AG04449 (cell line): ENCODE measurements around the gene ANKRD33.

ENCODE experiments used
- CTCF ChIA-PET: fragments of 350-600 bp; formaldehyde crosslinking; extraction: SDS; loops from one replicate; lab custom pipeline; 2021; ENCODE audit warnings: antibody characterized with exemption; lab: Yijun Ruan, JAX
- POLR2A ChIA-PET: fragments of 400-600, 350-600 bp; formaldehyde crosslinking; extraction: SDS; loops from one replicate; lab custom pipeline; 2020; ENCODE audit warnings: antibody characterized with exemption, inconsistent platforms; lab: Yijun Ruan, JAX
- DNase-seq: peaks from one replicate; pipeline ENCODE4 v3.0.0-alpha.2; 2010; ENCODE audit warnings: low read depth, low spot score
- H3K4me3 ChIP-seq: 2 replicates; pipeline ENCODE4 v1.5.1; 2011; ENCODE audit warnings: low read depth, mild to moderate bottlenecking, control low read depth, low read length
- TF ChIP-seq, protein P1 (sequence below): IDR thresholded peaks from one replicate; pipeline ENCODE4 v1.5.1; 2011; ENCODE audit warnings: mild to moderate bottlenecking, moderate library complexity, low read length, control low read depth, inconsistent platforms; ENCODE audit not compliant: insufficient read depth; ENCODE audit errors: missing control alignments

ANKRD33 gene

DNA sequence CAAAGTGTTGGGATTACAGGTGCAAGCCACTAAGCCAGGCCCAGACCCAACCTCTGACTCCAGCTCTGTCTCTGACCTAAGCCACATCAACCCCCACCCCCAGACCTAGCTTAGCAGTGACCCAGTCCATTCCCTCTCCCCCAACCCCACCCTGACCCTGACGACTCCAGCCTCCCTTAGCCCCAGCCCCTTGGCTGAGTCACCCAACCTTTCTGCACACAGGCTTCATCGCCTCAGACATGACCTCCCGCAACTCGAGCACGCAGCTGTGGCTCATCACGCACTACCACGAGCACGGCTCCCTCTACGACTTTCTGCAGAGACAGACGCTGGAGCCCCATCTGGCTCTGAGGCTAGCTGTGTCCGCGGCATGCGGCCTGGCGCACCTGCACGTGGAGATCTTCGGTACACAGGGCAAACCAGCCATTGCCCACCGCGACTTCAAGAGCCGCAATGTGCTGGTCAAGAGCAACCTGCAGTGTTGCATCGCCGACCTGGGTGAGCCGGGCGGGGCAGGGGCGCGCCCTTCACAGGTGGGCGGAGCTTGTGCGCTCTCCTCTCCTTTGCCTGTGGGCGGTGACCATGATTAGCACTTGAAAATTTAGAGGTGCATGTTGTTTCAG is 27.2 kb downstream of the ANKRD33 start:
- ChIA-PET CTCF (interaction anchor here (0.9 to 32.5 kb wide), 4 partner anchors 1 to 76 kb away, joined by 3 to 621 read pairs (median 312); partner anchors contain the start of genes ACVRL1 and ANKRD33), POLR2A (no interaction called here)
- TF ChIP-seq, protein P1, sequence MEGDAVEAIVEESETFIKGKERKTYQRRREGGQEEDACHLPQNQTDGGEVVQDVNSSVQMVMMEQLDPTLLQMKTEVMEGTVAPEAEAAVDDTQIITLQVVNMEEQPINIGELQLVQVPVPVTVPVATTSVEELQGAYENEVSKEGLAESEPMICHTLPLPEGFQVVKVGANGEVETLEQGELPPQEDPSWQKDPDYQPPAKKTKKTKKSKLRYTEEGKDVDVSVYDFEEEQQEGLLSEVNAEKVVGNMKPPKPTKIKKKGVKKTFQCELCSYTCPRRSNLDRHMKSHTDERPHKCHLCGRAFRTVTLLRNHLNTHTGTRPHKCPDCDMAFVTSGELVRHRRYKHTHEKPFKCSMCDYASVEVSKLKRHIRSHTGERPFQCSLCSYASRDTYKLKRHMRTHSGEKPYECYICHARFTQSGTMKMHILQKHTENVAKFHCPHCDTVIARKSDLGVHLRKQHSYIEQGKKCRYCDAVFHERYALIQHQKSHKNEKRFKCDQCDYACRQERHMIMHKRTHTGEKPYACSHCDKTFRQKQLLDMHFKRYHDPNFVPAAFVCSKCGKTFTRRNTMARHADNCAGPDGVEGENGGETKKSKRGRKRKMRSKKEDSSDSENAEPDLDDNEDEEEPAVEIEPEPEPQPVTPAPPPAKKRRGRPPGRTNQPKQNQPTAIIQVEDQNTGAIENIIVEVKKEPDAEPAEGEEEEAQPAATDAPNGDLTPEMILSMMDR = no peak
- DNase-seq = no peak
- H3K4me3 ChIP-seq = no peak overlapping the region

DNA sequence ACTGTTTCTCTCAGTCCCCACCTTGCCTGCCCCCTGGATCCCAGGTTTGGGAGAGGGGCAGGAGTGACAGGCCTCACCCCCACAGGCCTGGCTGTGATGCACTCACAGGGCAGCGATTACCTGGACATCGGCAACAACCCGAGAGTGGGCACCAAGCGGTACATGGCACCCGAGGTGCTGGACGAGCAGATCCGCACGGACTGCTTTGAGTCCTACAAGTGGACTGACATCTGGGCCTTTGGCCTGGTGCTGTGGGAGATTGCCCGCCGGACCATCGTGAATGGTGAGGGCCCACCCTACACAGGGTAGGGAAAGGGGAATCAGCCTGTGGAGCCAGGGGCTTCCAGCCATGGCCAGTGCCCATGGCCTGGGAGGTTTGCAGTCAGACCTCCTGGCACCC is 28.0 kb downstream of the ANKRD33 start:
- CTCF ChIA-PET = interaction anchor here (0.9 to 26.8 kb wide), 3 partner anchors 11 to 41 kb away, joined by 3 to 621 read pairs (median 5); partner anchors contain the start of genes ACVRL1 and ANKRD33
- POLR2A ChIA-PET = no interaction called here
- DNase-seq = no peak
- TF ChIP-seq, protein P1 = no peak
- no peak overlapping the region for H3K4me3 ChIP-seq

DNA sequence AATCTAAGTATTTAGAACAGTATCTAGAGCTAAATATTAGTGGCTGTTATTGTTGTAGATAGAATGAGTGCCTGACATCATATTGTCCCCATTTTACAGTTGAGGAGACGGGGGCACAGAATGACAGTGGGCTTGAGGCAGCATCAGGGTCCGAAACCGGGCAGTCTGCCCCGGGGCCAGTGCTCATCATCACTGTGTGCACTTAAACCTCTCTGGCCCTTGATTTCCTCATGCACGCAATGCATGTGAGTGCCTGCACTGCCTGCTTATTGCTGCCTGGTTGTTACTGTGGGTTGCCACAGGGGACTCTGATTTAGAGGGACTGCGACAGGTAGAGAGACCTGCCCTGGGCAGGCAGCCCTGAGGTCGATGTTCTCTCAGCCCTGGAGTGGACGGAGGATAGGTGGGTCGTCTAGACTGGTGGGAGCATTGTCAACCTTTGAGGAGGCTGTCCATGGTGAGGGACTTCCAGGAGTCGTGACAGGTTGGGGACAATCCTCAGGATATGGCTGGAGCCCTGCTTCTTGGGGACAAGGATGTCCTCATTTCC is 29.2 kb downstream of the ANKRD33 start:
- ChIA-PET CTCF (interaction anchor here (0.9 to 26.8 kb wide), 3 partner anchors 9 to 18 kb away, joined by 3 to 621 read pairs (median 5); partner anchors contain the start of genes ACVRL1 and ANKRD33), POLR2A (no interaction called here)
- DNase-seq = no peak
- H3K4me3 ChIP-seq = no peak overlapping the region
- TF ChIP-seq, protein P1 = no peak

DNA sequence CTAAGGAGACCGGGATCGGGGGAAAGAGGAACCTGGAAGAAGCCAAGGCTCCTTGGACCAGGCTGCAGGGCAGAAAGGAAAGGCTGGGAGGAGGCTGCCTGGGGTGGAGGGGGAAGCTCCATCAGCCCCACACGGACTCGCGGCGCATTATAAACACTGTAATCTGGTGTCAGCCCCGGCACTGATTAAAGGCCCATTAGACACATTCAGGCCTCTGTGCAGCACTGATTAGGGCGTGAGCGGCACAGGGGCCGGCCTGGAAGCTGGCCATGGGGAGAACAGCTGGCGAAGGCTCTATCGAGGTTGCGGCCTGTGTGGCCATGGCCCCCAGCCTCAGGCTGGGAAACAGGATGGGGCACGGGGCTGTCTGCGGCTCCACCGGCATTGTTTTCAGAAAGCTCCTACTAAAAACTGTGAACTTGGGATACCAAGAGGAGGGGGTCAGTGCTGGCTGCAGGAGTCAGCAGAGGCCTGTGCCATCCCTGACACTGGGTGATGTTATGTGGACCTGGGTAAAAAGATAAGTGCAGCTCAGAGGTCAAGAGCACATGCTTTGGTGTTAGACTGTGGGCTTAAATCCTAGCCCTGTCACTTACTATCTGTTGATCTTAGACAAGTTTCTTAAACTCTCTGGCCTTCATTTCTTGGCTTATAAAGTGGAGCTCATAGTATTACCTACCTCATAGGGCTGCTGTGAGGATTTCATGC is 30.0 kb downstream of the ANKRD33 start:
- DNase-seq = no peak
- POLR2A ChIA-PET = no interaction called here
- CTCF ChIA-PET = interaction anchor here (1.0 to 26.8 kb wide), 4 partner anchors 9 to 63 kb away, joined by 3 to 621 read pairs (median 6); partner anchors contain the start of genes ACVRL1 and ANKRD33
- no peak overlapping the region for H3K4me3 ChIP-seq
- TF ChIP-seq, protein P1 = no peak

DNA sequence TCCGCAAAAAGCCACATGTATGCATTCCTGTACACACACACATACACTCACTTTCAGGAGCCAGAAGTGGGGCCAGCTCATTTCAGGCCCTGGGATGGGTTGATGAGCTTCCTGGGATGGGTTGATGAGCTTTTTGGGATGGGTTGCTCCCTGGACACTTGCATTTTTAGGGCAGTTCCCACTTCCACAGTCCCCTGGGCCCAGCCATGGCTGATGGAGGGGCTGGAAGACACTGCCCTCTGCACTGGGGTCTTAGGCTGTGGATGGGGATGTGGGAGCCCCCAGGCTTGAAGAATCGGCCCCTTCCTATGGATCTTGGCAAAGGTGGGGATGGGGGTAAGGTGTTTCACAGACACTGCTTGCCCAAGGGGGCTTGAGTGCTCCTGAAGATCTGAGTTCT is 32.1 kb downstream of the ANKRD33 start:
- no peak overlapping the region for H3K4me3 ChIP-seq
- DNase-seq = no peak
- POLR2A ChIA-PET = no interaction called here
- TF ChIP-seq, protein P1 = no peak
- CTCF ChIA-PET = interaction anchor here (26.8 kb wide), 1 partner anchor 21 kb away, joined by 621 read pairs; the partner anchor contains the start of genes ACVRL1 and ANKRD33
